Stimulated activated CD4-positive, alpha-beta T cell treated with anti-CD3 and anti-CD28 coated beads, Interleukin-12 subunit alpha, Interleukin-12 subunit beta, amount 100 ng/mL, for 24 hours (primary cell): Measurements from ENCODE around the gene TMEM258.
A peak's percentile ranks its signal among the peaks of the same experiment; 100 is the strongest.

Experiments
- DNase-seq, 2 experiments: peaks; one replicate each; pipeline ENCODE4 v3.0.0-alpha.2; 2020; ENCODE audit warnings: low read depth in 2 of 2

TMEM258 gene

DNA sequence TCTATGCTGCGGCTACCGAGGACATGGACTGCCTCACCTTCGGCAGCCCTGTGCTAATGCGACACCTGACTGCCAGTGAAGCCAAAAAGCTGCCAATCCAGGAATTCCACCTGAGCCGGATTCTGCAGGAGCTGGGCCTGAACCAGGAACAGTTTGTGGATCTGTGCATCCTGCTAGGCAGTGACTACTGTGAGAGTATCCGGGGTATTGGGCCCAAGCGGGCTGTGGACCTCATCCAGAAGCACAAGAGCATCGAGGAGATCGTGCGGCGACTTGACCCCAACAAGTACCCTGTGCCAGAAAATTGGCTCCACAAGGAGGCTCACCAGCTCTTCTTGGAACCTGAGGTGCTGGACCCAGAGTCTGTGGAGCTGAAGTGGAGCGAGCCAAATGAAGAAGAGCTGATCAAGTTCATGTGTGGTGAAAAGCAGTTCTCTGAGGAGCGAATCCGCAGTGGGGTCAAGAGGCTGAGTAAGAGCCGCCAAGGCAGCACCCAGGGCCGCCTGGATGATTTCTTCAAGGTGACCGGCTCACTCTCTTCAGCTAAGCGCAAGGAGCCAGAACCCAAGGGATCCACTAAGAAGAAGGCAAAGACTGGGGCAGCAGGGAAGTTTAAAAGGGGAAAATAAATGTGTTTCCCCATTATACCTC, 3.6 kb upstream of the TMEM258 start:
- no peak for DNase-seq

- DNase-seq: no peak
Observed at GRCh38 chr11:61795459-61795858, 3.1 kb upstream of the TMEM258 start.

DNA sequence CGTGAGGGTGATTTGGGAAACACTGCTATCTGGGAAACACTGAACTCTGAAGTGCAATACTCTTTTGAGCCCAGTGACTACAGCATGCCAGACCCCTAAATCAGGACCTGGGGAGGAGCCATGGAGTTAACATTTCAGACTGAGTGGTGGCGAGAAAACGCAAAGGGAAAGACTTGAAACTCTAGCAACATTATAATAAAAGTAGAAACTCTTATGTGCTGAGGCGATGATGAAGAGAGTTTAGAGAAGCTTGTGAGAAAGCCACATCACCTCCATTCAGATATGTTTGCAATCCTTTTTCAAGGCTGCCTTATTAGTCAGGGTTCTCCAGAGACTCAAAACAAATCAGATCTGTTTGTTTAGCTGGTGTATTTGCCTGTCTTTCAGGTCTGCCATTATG, 2.2 kb upstream of the TMEM258 start:
- no peak for DNase-seq

- no peak for DNase-seq
Observed at GRCh38 chr11:61793829-61794204, 1.4 kb upstream of the TMEM258 start.

DNA sequence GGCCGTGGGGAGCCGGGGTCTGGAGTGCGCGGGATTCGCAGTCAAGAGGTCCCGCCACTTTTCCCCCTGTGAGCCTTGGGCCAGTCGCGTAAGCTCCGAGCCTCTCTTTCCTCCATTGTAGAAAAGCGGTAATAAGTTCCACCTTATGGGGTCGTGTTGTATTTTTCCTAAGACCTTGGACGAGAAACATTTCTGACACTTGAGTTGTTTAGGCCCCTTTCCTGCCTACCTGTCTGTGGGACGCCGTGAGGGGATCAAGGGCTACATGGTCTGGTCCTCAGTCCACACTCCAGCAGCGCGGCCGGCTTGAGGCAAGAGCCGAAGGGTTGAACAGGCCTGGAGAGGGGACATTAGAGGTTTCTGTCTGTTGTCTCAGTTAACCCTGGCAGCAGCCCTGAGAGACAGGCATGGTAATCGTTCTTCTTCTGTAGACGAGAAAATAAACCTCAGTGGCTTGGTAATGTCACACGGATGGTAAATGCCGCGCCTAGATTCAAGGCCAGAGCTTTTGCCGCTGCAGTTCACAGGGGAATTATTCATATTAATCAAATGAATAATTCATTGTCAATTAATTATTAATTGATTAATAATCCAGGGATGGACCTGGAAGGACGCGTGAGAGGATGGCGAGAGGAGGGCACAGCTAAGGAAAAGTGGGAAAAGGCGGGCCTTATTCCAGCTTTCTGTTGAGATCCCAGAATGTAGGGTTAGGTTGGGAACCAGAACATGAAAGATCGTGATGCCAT, 857 bp upstream of the TMEM258 start:
- no peak for DNase-seq

DNA sequence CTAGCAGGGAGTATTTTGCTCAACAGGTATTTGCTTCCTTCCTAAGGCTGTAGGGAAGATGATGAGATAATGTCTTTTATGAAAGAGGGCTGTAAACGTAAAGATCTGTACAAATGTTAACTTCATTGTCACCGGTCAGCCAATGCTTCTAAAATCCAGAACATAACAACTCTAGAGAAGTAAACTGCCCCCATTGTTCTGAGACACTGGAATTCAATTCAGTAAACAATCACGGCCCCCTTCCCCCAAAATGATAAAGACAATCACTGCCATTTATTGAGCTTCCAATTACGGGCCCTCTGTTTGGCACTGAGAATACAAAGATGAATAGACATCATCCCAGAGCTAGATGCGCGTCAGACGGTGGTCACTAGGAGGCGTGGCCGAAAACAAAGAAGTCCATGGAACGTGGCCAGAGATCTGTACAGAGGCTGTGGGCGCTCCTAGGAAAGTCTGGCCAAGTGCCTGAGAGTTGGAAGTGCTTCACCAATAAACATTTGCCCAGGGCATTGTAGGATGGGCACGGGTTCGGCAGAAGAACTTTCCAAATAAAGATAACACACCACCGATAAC, 576 bp downstream of the TMEM258 start:
- peak in 1 of 2 experiments; percentile 27 for DNase-seq

- no peak for DNase-seq
Observed at GRCh38 chr11:61787928-61788491, 4.4 kb downstream of the TMEM258 start.

DNA sequence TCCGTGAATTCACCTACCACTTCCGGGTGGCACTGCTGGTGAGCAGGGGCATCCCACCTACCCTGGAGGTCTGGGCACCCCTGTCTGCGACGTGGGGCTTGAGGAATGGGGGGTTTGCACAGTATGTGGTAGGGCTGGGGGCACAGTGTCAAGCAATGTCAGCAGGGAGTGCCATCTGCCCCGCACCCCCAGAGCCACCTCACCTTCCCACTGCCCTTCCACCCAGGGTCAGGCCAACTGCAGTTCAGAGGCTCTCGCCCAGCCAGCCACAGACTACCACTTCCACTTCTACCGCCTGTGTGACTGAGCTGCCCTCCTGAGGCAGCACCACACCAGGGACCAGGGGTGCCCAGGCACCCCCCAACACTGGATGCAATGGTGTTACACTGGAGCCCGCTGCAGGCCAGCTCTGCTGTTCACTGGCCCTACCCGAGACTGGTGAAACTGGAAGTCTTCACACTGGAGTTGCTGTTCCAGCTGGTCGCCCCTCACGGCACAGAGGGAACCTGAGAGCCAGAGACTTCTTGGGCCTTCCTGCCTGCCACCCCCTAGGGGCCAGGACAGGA, 6.5 kb downstream of the TMEM258 start:
- DNase-seq: no peak

- no peak for DNase-seq
Observed at GRCh38 chr11:61784506-61784805, 7.9 kb downstream of the TMEM258 start.

DNA sequence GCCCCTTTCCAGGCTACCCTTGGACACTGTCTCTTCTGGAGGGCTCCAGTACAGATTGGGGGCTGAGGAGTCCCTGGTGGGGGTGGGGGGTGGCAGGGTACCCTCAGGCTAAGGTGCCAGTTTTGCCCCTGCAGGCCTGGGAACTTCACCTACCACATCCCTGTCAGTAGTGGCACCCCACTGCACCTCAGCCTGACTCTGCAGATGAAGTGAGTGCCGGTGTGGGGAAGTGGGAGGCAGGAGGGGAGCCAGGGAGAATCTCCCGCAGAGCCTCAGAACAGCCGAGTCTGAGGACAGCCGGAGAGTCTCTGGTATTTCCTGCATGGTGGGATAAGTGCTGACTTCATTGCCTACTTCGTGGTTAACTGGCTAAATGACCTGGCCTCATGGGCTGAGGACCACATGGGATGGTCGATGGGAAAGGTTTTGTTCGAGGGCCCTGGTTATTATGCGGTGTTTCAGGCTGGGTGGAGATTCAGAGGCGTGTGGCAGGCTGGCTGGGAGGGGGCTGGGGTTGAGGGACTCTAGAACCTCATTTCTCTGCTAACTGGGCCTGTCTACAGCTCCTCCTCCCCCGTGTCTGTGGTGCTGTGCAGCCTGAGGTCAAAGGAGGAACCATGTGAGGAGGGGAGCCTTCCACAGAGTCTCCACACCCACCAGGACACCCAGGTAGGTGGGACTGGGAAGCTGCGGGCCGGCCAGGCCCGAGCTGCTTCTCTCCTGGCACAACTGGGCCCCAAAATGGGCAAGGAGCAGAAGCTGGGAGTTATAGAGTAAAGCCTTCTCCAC, 8.5 kb downstream of the TMEM258 start:
- no peak for DNase-seq

- no peak for DNase-seq
Observed at GRCh38 chr11:61782841-61783240, 9.6 kb downstream of the TMEM258 start.

DNA sequence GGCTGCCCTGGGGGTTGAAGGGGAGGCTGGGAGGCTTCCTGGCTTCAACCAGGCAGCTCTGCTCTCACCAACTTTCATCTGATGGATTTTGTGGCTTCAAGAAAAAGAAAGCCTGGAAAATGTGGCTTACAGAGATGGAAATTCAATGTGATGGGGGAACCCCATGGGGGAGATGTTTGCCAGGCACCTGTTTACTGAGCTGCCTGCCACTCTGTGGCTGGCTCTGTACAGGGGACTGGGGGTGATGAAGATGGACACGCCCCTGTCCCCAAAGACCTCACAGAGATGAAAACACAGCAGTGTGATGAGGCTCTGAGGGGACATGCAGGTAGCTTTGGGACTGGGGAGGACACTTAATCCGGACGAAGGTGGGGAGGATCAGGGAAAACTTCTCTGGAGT, 10.1 kb downstream of the TMEM258 start:
- DNase-seq: no peak

- no peak for DNase-seq
Observed at GRCh38 chr11:61781585-61781984, 10.8 kb downstream of the TMEM258 start.

- DNase-seq: no peak
Observed at GRCh38 chr11:61780581-61781162, 11.7 kb downstream of the TMEM258 start.

DNA sequence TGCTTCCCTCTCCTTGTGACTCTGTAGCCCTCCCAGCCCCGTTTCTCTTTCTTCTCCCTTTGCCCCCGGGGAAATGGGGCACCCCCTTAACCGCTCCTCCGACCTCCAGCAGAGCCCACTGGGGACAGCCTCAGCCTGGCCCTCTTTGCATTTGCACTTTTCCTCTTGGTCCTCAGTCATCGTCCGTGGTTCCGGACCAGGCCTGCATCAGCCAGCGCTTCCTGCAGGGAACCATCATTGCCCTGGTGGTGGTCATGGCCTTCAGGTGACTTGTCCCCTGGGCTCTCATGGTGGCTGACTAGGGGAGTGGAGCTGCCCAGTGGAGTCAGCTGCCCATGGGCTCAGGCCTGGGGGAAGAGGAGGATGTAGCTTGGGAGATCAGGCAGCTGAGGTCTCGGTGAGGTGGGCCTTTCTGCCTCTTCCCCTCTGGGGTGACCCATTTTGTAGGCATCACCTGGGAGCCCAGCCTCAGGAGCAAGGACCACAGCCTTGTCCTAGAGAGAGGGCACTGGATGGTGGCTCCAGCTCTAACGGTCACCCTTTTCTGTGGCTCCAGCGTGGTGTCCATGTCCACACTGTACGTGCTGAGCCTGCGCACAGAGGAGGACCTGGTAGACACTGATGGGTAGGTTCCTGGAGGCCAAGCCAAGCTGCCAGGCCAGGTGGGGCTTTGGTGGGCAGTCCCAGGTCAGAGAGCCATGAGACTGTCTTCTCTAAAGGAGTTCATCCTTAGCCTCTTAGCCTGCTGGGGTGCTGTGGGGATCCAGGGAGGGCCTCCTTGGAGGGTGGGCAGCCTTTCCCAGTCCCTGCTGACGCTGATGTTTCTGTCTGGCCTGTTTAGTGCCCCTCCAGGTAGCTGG, 12.5 kb downstream of the TMEM258 start:
- DNase-seq: no peak

DNA sequence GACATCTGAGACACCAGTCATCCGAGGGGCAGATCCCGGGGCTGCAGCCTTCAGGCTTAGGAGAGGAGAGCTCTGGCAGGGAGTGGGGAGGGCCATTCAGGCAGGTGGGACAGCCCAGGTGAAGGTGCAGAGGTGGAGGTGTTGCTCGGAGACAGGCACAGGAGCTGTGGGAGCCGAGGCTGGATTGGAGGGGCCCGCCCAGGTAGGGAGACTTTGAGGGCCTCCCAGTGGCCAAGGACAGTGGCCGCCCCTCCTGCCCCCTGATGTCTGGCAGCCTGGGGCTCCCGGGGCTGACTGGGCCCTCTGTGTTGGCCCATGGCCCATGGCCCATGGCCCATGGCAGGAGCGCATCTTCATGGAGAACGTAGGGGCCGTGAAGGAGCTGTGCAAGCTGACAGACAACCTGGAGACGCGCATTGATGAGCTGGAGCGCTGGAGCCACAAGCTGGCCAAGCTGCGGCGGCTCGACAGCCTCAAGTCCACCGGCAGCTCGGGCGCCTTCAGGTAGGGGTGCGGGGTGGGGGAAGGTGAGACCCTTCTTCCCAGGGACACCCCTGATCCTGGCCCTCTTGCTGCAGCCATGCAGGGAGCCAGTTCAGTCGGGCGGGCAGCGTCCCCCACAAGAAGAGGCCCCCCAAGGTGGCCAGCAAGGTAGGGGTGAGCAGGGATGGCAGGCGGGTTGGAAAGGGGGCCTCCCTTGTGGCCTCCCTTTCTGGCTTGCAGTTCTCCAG, 13.3 kb downstream of the TMEM258 start:
- no peak for DNase-seq

DNA sequence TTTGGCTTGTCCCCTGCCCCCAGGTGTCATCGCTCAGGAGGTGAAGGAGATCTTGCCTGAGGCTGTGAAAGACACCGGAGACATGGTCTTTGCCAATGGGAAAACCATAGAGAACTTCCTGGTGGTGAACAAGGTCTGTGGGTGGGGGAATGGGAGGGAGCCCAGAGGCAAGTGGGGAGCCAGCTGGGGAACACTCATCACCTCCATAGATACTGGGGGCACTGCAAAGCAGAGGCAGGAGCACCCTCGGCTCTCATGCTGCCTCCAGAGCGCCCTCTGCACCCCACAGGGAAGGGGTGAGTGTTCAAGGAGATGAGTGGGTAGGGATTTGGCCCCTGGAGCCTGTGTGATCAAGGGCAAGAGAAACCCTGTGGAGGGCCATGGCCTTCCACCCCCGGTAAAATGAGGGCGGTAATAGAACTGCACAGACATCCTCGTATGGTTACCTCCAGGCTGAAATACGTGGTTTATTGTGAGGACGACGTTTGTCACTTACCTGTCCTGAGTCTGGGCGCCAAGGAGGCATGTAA, 14.0 kb downstream of the TMEM258 start:
- no peak for DNase-seq

DNA sequence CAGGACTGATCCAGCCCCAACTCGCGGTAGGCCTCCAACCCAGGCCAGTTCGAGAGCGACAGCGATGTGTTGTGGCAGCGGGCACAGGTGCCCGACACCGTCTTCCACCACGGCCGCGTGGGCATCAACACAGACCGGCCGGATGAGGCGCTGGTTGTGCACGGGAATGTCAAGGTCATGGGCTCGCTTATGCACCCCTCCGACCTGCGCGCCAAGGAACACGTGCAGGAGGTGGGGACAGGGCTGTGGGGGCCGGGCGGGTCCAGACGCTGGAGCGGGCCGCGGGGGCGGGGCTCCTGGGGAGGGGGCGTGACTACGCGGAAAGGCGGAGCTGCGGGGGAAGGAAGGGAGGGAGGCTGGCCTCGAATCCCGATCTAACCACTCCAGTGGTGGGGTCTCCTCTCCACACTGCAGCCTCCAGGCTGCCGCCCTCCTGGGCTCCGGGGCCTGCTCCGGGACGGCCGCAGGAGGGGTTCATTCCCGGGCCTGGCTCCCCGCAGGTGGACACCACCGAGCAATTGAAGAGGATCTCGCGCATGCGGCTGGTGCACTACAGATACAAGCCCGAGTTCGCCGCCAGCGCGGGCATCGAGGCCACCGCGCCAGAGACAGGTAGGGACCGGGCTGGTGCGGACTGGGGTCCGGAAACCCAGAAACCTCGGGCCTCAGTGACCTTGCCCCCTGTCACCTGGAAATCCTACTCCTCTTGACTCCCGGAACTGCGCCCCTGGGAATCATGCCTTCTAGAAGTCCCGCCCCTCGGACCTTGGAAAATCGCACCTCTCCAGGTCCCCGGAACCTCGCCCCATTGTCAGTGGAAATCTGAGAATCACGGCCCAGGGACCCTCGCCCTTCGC, 14.9 kb downstream of the TMEM258 start:
- DNase-seq: peak in 1 of 2 experiments; percentile 51
